Right lobe of liver (tissue), 4 donors: ENCODE measurements around the gene BICRA.

Experiments
- CTCF ChIP-seq, 4 donors: fragments of 200-600 bp in 3 of 4; fragments of 450-650 bp in 1 of 4; IDR thresholded peaks; one replicate each; pipeline versions ENCODE4 v1.5.1 to v1.8.0; 2016 to 2022; ENCODE audit warnings: antibody characterized with exemption in 4 of 4, mild to moderate bottlenecking in 2 of 4
- POLR2A ChIP-seq: fragments of 450-650 bp; IDR thresholded peaks from one replicate; pipeline ENCODE4 v1.6.1; 2017; ENCODE audit warnings: antibody characterized with exemption, mild to moderate bottlenecking
- donor health status: DM: no; HTN: no; CAD: no.
- donor health status: DM: no; HTN: no; CAD: no.
- donor health status: DM: no; HTN: yes; CAD: no.

DNA sequence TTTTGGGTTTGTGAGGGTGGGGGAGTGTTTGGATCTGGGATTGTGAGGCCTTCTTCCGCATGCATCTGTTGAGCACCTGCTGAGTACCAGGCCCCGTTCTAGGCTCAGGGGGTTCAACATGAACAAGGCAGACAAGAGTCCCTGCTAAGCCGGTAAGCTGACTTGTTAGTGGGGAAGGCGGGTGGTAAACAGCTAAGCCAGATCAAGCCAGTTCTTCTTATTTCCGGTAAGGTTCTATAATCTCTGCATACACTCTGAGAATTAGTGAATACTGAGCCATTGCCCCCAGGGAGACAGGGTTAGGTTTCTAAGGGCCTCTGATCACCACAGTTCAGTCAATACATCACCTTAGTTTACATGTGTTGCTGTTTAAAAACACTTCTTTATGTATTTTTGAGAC is 94.4 kb downstream of the BICRA start:
- TF ChIP-seq CTCF (IDR thresholded peaks at IDR 0.05) (no peak), POLR2A (no peak)
